Brain pericyte (primary cell): ENCODE measurements around the gene TVP23B.
"Not testable (repeated sequence)": the region's sequence is repeated elsewhere in the genome, so short reads cannot be mapped to it uniquely, and the experiment has no call there.

ENCODE experiments used
- DNase-seq: peaks from one replicate; pipeline ENCODE4 v3.0.0-alpha.2; 2012; ENCODE audit warnings: low read depth, low spot score

TVP23B gene

GRCh38 chr17:18791402-18791801 lies 10.4 kb downstream of the TVP23B start:
- not testable (repeated sequence) for DNase-seq

- DNase-seq: not testable (repeated sequence)
These were observed 13.9 kb downstream of the TVP23B start for GRCh38 chr17:18794841-18795240.

GRCh38 chr17:18796887-18797286 lies 15.9 kb downstream of the TVP23B start:
- not testable (repeated sequence) for DNase-seq

- not testable (repeated sequence) for DNase-seq
These were observed 22.7 kb downstream of the TVP23B start for GRCh38 chr17:18803458-18804245.

GRCh38 chr17:18815924-18816323 lies 34.9 kb downstream of the TVP23B start:
- not testable (repeated sequence) for DNase-seq

- not testable (repeated sequence) for DNase-seq
These were observed 35.7 kb downstream of the TVP23B start for GRCh38 chr17:18816489-18817371.

GRCh38 chr17:18821430-18821829 lies 40.4 kb downstream of the TVP23B start:
- DNase-seq: not testable (repeated sequence)

GRCh38 chr17:18827613-18828012 lies 46.6 kb downstream of the TVP23B start:
- DNase-seq: not testable (repeated sequence)

- DNase-seq: no peak
These were observed 67.5 kb downstream of the TVP23B start for GRCh38 chr17:18848501-18848900.

- no peak for DNase-seq
These were observed 69.7 kb downstream of the TVP23B start for GRCh38 chr17:18850679-18851078.

- DNase-seq: no peak
These were observed 70.2 kb downstream of the TVP23B start for GRCh38 chr17:18851201-18851600.

GRCh38 chr17:18854956-18855355 lies 74.0 kb downstream of the TVP23B start:
- DNase-seq: no peak

- peak; percentile 88 for DNase-seq
These were observed 75.0 kb downstream of the TVP23B start for GRCh38 chr17:18855831-18856569.
